A673 (cell line): ENCODE data around the gene UTF1. TPM values are rescaled to one million over a fixed set of nuclear protein-coding genes. Genes with fewer than 3 reads are reported as not detected.

Experiments used
- BruUV-seq: library from RNA; stranded (reverse); fragments of 400-500 nt; replicated peaks from 2 replicates; lab custom pipeline; 2021; lab: Mats Ljungman, UMichigan
- CTCF ChIA-PET: fragments of 300-600 bp; sonication (Branson Sonifier 250); formaldehyde crosslinking; loops from one replicate; lab custom pipeline; 2022; ENCODE audit warnings: antibody characterized with exemption; lab: Charles Lee
- POLR2A ChIA-PET: fragments of 300-600 bp; sonication (Branson Sonifier 250); formaldehyde crosslinking; loops from one replicate; lab custom pipeline; 2022; ENCODE audit warnings: antibody characterized with exemption; ENCODE audit not compliant: low non-redundant PET; lab: Charles Lee
- DNase-seq: peaks from one replicate; pipeline ENCODE4 v3.0.0-alpha.2; 2015; ENCODE audit warnings: low spot score
- H3K27ac ChIP-seq: fragments of 200-600 bp; sonication (generic); 2 replicates; pipeline ENCODE4 v1.5.1; 2016; ENCODE audit warnings: mixed run types, low read depth, mild to moderate bottlenecking, mixed read lengths, antibody characterized with exemption, low read length; ENCODE audit not compliant: poor library complexity, severe bottlenecking
- H3K27me3 ChIP-seq: fragments of 200-600 bp; sonication (generic); replicated peaks from 2 replicates; pipeline ENCODE4 v1.6.1; 2017; ENCODE audit warnings: mixed run types, low read depth, mild to moderate bottlenecking, mixed read lengths, antibody characterized with exemption, low read length; ENCODE audit not compliant: insufficient read depth, poor library complexity
- H3K36me3 ChIP-seq: fragments of 200-600 bp; sonication (generic); 2 replicates; pipeline ENCODE4 v1.6.1; 2016; ENCODE audit warnings: mixed run types, mild to moderate bottlenecking, mixed read lengths, antibody characterized with exemption, low read length; ENCODE audit not compliant: insufficient read depth, poor library complexity, severe bottlenecking
- H3K4me1 ChIP-seq: fragments of 200-600 bp; sonication (generic); 2 replicates; pipeline ENCODE4 v1.6.1; 2017; ENCODE audit warnings: mixed run types, mild to moderate bottlenecking, mixed read lengths, antibody characterized with exemption, low read length; ENCODE audit not compliant: insufficient read depth, poor library complexity, severe bottlenecking
- H3K4me3 ChIP-seq: fragments of 200-600 bp; sonication (generic); 2 replicates; pipeline ENCODE4 v1.5.1; 2016; ENCODE audit warnings: low read depth, mixed run types, mild to moderate bottlenecking, mixed read lengths, low read length; ENCODE audit not compliant: poor library complexity, severe bottlenecking
- H3K9me3 ChIP-seq: fragments of 200-600 bp; sonication (generic); 2 replicates; pipeline ENCODE4 v1.6.1; 2016; ENCODE audit warnings: mixed run types, low read depth, mild to moderate bottlenecking, mixed read lengths, antibody characterized with exemption, low read length; ENCODE audit not compliant: poor library complexity, severe bottlenecking
- CTCF ChIP-seq: fragments of 300-800, 200-600 bp; sonication (generic); conservative IDR thresholded peaks from 2 replicates; pipeline ENCODE4 v1.5.1; 2017; ENCODE audit warnings: low read depth, mild to moderate bottlenecking, antibody characterized with exemption, low read length, moderate library complexity, mixed read lengths
- EZH2 ChIP-seq: fragments of 200-600 bp; sonication (generic); IDR thresholded peaks from 2 replicates; pipeline ENCODE4 v1.6.1; 2017; ENCODE audit warnings: borderline replicate concordance, low read depth, mild to moderate bottlenecking, mixed read lengths, antibody characterized with exemption, low read length; ENCODE audit not compliant: poor library complexity, severe bottlenecking
- intact Hi-C: fragments of 100-400 bp; cut with micrococcal nuclease; formaldehyde crosslinking; loops from one replicate; pipeline ENCODE4 v1.10.0; 2022; ENCODE audit not compliant: unreplicated experiment
- total RNA-seq: library from RNA; stranded (reverse); gene quantifications from 2 replicates; pipeline ENCODE4 v1.2.3, GENCODE V29; 2021

Gene UTF1
- total RNA-seq, 1 experiment from 2014 or later = not detected

GRCh38 chr10:133277277-133277992, 47.4 kb downstream of the UTF1 start:
- Histone ChIP-seq H3K4me1 (no peaks in the 10 kb centered on the region), H3K4me3 (no peak overlapping the region), H3K27me3 (peaks cover 15% of the 10 kb centered on the region), H3K27ac (no peak overlapping the region), H3K36me3 (peaks cover 4% of the 10 kb centered on the region), H3K9me3 (no peaks in the 10 kb centered on the region)
- DNase-seq = no peak
- BruUV-seq = no TSS peak
- ChIA-PET POLR2A (interaction anchor here (0.6 kb wide), 1 partner anchor 23 kb away, joined by 9 read pairs; no protein-coding TSS in a partner anchor), CTCF (interaction anchor here (0.6 kb wide), 1 partner anchor 47 kb away, joined by 3 read pairs; no protein-coding TSS in a partner anchor)
- TF ChIP-seq EZH2 = no peak
- TF ChIP-seq CTCF = no peak
- intact Hi-C loops = no loop called here

GRCh38 chr10:133277993-133278576, 48.1 kb downstream of the UTF1 start:
- Histone ChIP-seq H3K4me3 (no peak overlapping the region), H3K27ac (no peak overlapping the region), H3K9me3 (no peaks in the 10 kb centered on the region), H3K4me1 (no peaks in the 10 kb centered on the region), H3K36me3 (peaks cover 8% of the 10 kb centered on the region), H3K27me3 (peaks cover 15% of the 10 kb centered on the region)
- intact Hi-C loops = no loop called here
- DNase-seq = no peak
- ChIA-PET CTCF (interaction anchor here (0.6 kb wide), 1 partner anchor 47 kb away, joined by 3 read pairs; no protein-coding TSS in a partner anchor), POLR2A (no interaction called here)
- no peak for TF ChIP-seq CTCF
- TF ChIP-seq EZH2 = no peak
- no TSS peak for BruUV-seq

- Histone ChIP-seq H3K27ac (no peak overlapping the region), H3K4me3 (no peak overlapping the region), H3K9me3 (no peaks in the 10 kb centered on the region), H3K36me3 (peaks cover 15% of the 10 kb centered on the region), H3K27me3 (peaks cover 15% of the 10 kb centered on the region), H3K4me1 (no peaks in the 10 kb centered on the region)
- CTCF ChIA-PET = no interaction called here
- TF ChIP-seq EZH2 (no peak), CTCF (no peak)
- intact Hi-C loops = no loop called here
- DNase-seq = no peak
- no TSS peak for BruUV-seq
- POLR2A ChIA-PET = no interaction called here
Observed at GRCh38 chr10:133278577-133279265, 48.7 kb downstream of the UTF1 start.
